Stimulated activated CD4-positive, alpha-beta T cell treated with anti-CD3 and anti-CD28 coated beads, Interleukin-15, amount 100 ng/mL, for 24 hours (primary cell): ENCODE data around the gene PTGER4.
A peak's percentile ranks its signal among the peaks of the same experiment; 100 is the strongest.

ENCODE experiments used
- DNase-seq: peaks from one replicate; pipeline ENCODE4 v3.0.0-alpha.2; 2020

The PTGER4 gene

GRCh38 chr5:40672425-40672824, 7.3 kb upstream of the PTGER4 start:
- DNase-seq, result no peak

GRCh38 chr5:40674661-40675235, 5.0 kb upstream of the PTGER4 start:
- DNase-seq, result no peak

GRCh38 chr5:40675396-40676133, 4.2 kb upstream of the PTGER4 start:
- DNase-seq, result peak; percentile 37

GRCh38 chr5:40676613-40677343, 2.9 kb upstream of the PTGER4 start:
- no peak for DNase-seq

GRCh38 chr5:40677456-40677855, 2.3 kb upstream of the PTGER4 start:
- no peak for DNase-seq

- DNase-seq, result no peak
These were observed 1.7 kb upstream of the PTGER4 start for GRCh38 chr5:40678026-40678425.

GRCh38 chr5:40678460-40679147, 1.1 kb upstream of the PTGER4 start:
- DNase-seq, result no peak

- DNase-seq, result peak; percentile 96
These were observed 385 bp upstream of the PTGER4 start for GRCh38 chr5:40679148-40679912.

GRCh38 chr5:40680741-40681362, 1.1 kb downstream of the PTGER4 start:
- peak; percentile 65 for DNase-seq

GRCh38 chr5:40681363-40682153, 1.8 kb downstream of the PTGER4 start:
- peak; percentile 60 for DNase-seq

- DNase-seq, result peak; percentile 25
These were observed 2.7 kb downstream of the PTGER4 start for GRCh38 chr5:40682154-40683017.

- no peak for DNase-seq
These were observed 3.6 kb downstream of the PTGER4 start for GRCh38 chr5:40683305-40683704.

GRCh38 chr5:40685193-40685592, 5.5 kb downstream of the PTGER4 start:
- no peak for DNase-seq

GRCh38 chr5:40685976-40686486, 6.3 kb downstream of the PTGER4 start:
- DNase-seq, result no peak

- peak; percentile 31 for DNase-seq
These were observed 7.6 kb downstream of the PTGER4 start for GRCh38 chr5:40687321-40687720.

GRCh38 chr5:40688127-40688761, 8.5 kb downstream of the PTGER4 start:
- DNase-seq, result peak; percentile 89

- no peak for DNase-seq
These were observed 9.3 kb downstream of the PTGER4 start for GRCh38 chr5:40688996-40689395.

GRCh38 chr5:40689438-40689837, 9.7 kb downstream of the PTGER4 start:
- DNase-seq, result peak; percentile 69

GRCh38 chr5:40690267-40690666, 10.6 kb downstream of the PTGER4 start:
- no peak for DNase-seq

- DNase-seq, result no peak
These were observed 12.2 kb downstream of the PTGER4 start for GRCh38 chr5:40691894-40692293.
